ENCODE results near the gene SOCS2. TPM values are rescaled to one million over a fixed set of nuclear protein-coding genes. Genes with fewer than 3 reads are reported as not detected.

Gene SOCS2
- total RNA-seq, 4 donors from 2014 or later, result 28.6 to 79.8 (median 66.9) TPM

- Histone ChIP-seq H3K27ac (peak overlapping the region; percentile 50 to 85 (median 73)), H3K36me3 (no peaks in the 10 kb centered on the region), H3K9me3 (no peaks in the 10 kb centered on the region), H3K27me3 (no peaks in the 10 kb centered on the region), H3K4me3 (replicated peaks in 1 of 3) (peak overlapping the region in 2 of 3 donors; percentile 34 to 43), H3K4me1 (no peaks in the 10 kb centered on the region)
- 4 to 5% methylated on average over 24 to 36 of the region's 37 CpGs for WGBS, 2 donors
- intact Hi-C loops (cut with DNase I), result no loop called here
- TF ChIP-seq POLR2A (IDR thresholded peaks at IDR 0.05) (peak in 1 of 2 donors; percentile 65), CTCF (IDR thresholded peaks at IDR 0.05) (no peak)
- DNase-seq, result peak; percentile 74 to 76
Measured at GRCh38 chr12:93591137-93591868, 18.8 kb downstream of the SOCS2 start.

- Histone ChIP-seq H3K4me3 (replicated peaks in 1 of 3) (no peak overlapping the region), H3K36me3 (no peaks in the 10 kb centered on the region), H3K9me3 (no peaks in the 10 kb centered on the region), H3K27me3 (no peaks in the 10 kb centered on the region), H3K4me1 (no peaks in the 10 kb centered on the region), H3K27ac (peak overlapping the region; percentile 50 to 85 (median 73))
- WGBS, 2 donors, result 76 to 78% methylated on average over 6 of the region's 6 CpGs
- TF ChIP-seq POLR2A (IDR thresholded peaks at IDR 0.05) (no peak), CTCF (IDR thresholded peaks at IDR 0.05) (no peak)
- intact Hi-C loops (cut with DNase I), result no loop called here
- DNase-seq, result no peak
Measured at GRCh38 chr12:93592641-93593406, 20.3 kb downstream of the SOCS2 start.

GRCh38 chr12:93593843-93594242 lies 21.4 kb downstream of the SOCS2 start:
- no peak for DNase-seq
- Histone ChIP-seq H3K27me3 (no peaks in the 10 kb centered on the region), H3K4me1 (no peaks in the 10 kb centered on the region), H3K27ac (peak overlapping the region; percentile 50 to 85 (median 73)), H3K4me3 (replicated peaks in 1 of 3) (no peak overlapping the region), H3K36me3 (no peaks in the 10 kb centered on the region), H3K9me3 (no peaks in the 10 kb centered on the region)
- TF ChIP-seq POLR2A (IDR thresholded peaks at IDR 0.05) (no peak), CTCF (IDR thresholded peaks at IDR 0.05) (no peak)
- 72 to 75% methylated on average over 2 of the region's 2 CpGs for WGBS, 2 donors
- intact Hi-C loops (cut with DNase I), result no loop called here

- peak overlapping the region; percentile 50 to 85 (median 73) for H3K27ac ChIP-seq
- DNase-seq, result no peak
- H3K36me3 ChIP-seq, result no peaks in the 10 kb centered on the region
- no peaks in the 10 kb centered on the region for H3K9me3 ChIP-seq
- no peaks in the 10 kb centered on the region for H3K4me1 ChIP-seq
- H3K27me3 ChIP-seq, result no peaks in the 10 kb centered on the region
- peak overlapping the region in 1 of 3 donors; percentile 2 for H3K4me3 ChIP-seq (replicated peaks in 1 of 3)
- intact Hi-C loops (cut with DNase I), result no loop called here
- no peak for TF ChIP-seq CTCF (IDR thresholded peaks at IDR 0.05)
- no peak for TF ChIP-seq POLR2A (IDR thresholded peaks at IDR 0.05)
- 73 to 76% methylated on average over 6 of the region's 6 CpGs for WGBS, 2 donors
Measured at GRCh38 chr12:93594766-93595311, 22.4 kb downstream of the SOCS2 start.
